Omental fat pad (tissue), 4 donors: ENCODE data around the gene SLCO3A1. TPM values are rescaled to one million over a fixed set of nuclear protein-coding genes. Genes with fewer than 3 reads are reported as not detected.

Source experiments
- ATAC-seq: fragments of 150-250 bp; one replicate; pipeline ENCODE4 v1.9.1; 2016; ENCODE audit warnings: mild to moderate bottlenecking, moderate library complexity; ENCODE audit not compliant: low FRiP score
- DNase-seq: peaks from one replicate; pipeline ENCODE4 v3.0.0-alpha.2; 2019; ENCODE audit warnings: low spot score
- total RNA-seq, 4 donors: library from RNA; depleted of rRNA; stranded (reverse); fragments of >200 nt; gene quantifications; one replicate each; pipeline ENCODE4 v1.1.0, GENCODE V29; 2016
- TF ChIP-seq, protein P1 (sequence below), 3 donors: fragments of 450-650 bp; IDR thresholded peaks; one replicate each; pipeline ENCODE4 v1.5.1; 2016 to 2017; ENCODE audit warnings: antibody characterized with exemption in 3 of 3, mild to moderate bottlenecking in 3 of 3, moderate library complexity in 2 of 3

The SLCO3A1 gene
- total RNA-seq, 4 donors from 2014 or later: 12.3 to 21.8 (median 14.8) TPM

DNA sequence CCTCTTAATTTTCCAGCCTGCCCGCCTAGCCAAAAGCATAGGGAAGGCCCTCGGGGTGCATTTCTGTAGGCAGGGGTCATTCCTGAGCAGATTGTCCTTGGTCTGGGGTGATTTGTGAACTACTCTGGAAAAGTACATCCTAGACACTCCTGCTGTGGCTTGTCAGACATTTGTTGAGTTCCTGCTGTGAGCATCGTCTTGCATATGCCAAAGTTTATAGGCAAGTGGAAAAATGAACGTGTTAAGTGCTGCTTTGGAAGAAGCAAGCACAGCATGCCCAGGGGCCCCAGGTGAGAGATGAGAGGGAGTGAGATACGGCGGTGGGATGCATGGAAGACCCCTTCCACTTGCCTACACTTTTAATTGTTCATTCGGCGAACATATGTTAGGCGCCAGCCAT, 302.4 kb downstream of the SLCO3A1 start:
- no peak for ATAC-seq
- no peak for DNase-seq
- TF ChIP-seq, protein P1, sequence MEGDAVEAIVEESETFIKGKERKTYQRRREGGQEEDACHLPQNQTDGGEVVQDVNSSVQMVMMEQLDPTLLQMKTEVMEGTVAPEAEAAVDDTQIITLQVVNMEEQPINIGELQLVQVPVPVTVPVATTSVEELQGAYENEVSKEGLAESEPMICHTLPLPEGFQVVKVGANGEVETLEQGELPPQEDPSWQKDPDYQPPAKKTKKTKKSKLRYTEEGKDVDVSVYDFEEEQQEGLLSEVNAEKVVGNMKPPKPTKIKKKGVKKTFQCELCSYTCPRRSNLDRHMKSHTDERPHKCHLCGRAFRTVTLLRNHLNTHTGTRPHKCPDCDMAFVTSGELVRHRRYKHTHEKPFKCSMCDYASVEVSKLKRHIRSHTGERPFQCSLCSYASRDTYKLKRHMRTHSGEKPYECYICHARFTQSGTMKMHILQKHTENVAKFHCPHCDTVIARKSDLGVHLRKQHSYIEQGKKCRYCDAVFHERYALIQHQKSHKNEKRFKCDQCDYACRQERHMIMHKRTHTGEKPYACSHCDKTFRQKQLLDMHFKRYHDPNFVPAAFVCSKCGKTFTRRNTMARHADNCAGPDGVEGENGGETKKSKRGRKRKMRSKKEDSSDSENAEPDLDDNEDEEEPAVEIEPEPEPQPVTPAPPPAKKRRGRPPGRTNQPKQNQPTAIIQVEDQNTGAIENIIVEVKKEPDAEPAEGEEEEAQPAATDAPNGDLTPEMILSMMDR (IDR thresholded peaks at IDR 0.05): no peak

DNA sequence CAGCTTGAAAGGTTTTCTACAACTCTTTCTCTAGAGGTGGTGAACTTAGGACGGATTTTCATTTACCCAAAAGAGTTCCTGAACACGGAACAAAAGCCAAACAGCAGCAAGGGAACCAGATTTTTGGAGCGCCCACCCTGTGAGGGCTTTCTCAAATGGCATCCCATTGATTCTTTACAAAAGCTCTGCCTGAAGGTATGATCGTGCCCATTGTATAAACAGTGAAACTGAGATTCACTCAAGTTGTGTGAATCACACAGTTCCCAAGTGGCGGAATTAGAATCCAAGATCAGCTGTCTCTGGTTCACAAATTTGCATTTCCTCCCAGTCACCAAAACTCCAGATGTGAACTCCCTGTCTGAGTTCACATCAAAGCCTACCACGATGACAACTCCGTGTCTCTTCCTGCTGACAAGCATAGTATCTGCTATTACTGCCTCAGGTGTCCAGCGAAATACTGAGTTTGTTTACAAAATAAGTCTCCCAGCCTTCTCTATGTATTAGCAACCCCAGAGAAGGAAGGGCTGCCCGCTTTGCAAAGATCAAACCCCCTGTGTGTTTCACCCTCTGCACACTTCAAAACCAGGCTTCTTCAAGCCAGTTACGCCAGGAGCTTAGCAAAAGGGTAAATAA, 304.3 kb downstream of the SLCO3A1 start:
- TF ChIP-seq, protein P1 (IDR thresholded peaks at IDR 0.05): no peak
- no peak for DNase-seq
- ATAC-seq: no peak

DNA sequence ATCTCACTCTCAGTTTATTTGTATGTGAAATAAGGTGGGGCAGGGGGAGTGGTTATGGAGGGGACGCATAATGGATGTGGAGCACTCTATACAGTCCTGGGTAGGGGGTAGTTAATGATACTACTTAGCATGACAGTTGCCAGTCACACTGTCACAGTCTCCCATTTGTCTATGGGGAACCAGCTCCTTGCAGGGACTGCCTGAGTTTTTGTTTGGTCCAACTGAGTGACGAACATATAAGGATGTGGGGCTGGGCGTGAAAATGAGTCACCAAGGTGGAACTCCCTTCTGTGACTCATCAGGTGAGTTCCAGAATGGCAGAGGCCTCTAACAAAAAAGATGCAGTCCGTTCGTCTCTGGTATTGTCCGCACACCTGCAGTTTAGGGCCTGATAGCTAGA, 304.9 kb downstream of the SLCO3A1 start:
- TF ChIP-seq, protein P1 (IDR thresholded peaks at IDR 0.05): no peak
- DNase-seq (no peak), ATAC-seq (no peak)

DNA sequence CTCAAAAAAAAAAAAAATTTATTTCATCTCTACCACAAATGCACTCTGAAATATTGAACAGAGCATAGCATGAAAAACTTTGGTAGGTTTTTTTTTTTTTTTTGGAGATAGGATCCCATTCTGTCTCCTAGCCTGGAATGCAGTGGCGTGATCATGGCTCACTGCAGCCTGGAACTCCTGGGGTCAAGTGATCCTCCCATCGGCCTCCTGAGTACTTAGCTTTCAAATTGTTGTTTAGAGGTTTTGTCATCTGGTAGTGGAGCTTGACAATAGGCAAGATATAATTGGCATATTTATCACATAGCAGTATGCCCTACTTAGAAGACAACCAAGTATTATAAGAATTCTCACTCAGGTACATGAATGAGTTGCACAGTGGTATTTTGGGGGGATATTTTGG, 306.0 kb downstream of the SLCO3A1 start:
- no peak for ATAC-seq
- no peak for DNase-seq
- TF ChIP-seq, protein P1 (IDR thresholded peaks at IDR 0.05): no peak

DNA sequence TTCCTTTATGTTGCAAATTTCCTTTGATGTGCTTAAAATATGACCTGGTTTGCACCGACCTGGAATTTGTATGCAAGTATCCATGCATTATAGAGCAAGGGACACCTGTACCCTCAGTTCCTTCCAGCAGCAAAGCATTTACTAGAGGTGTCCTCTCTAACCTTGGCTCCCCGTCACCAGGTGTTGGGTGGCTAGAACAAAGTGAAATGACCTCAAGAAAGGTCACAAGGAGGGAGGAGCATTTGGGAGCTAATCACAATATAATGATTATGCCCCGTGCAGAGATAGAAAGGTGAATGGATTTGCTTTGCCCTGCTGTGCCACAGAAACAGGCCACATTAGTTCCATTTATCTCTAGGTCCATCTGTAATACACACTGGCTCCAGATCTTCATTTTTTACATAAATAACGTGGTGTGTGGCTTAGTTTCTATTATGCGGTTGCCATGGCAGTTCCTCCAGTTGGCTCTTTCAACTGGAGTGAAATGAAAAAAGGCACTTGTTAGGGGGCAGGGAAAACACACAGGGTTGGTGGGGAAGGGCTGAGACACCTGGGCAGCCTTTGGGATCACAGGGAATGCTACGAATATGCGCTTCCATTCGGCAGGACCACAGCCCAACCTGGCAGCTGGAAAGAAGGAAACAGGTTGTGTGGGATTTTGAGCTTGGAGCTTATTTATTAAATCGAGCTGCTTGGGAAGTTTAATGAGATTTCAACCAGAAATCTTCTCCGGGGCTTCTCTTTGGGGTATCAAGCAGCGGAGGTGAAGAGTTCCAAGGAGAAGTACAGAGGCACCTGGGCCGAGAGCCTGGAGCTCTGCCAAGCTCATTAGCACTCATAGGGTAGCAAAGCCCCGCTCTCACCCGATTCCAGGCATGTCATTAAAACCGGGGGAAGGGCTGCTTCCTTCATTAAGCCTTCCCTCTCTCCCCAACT, 306.7 kb downstream of the SLCO3A1 start:
- TF ChIP-seq, protein P1 (IDR thresholded peaks at IDR 0.05): no peak
- no peak for DNase-seq
- ATAC-seq: no peak

DNA sequence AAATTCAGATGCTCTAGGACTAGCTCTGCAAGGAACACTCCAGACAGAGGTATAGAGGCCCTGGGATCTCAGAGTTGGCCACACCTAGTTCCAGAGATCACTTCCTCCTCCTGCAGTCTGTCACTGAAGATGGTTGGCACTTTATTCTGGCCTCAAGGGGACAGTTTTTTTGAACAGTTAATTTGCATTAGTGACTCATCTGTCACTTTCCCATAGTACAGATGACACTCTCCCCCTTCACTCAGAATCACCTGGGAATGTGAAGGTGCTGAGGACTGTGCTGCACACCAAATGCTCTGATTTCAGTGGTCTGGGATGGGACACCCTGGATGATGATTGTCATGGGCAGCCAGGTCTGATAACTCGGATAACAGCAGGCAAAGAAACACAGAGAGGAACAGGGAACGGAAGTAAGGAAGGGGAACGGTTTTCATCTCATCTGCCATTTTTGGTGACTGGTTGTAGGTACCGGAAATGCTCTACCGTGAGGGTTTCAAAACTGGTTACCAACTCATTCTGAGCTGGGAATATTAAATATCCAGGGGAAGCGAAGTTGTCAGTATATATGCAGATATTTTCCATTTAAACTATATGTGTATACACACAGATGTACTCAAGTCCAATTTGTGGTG, 307.6 kb downstream of the SLCO3A1 start:
- TF ChIP-seq, protein P1 (IDR thresholded peaks at IDR 0.05): no peak

More for the DNA sequence above, 307.6 kb downstream of the SLCO3A1 start:
- DNase-seq: no peak
- ATAC-seq: no peak
